Lower leg skin (tissue), 3 donors: ENCODE data around the gene ZSCAN12.

Source experiments
- POLR2A ChIP-seq, 2 donors: fragments of 450-650 bp; IDR thresholded peaks; one replicate each; pipeline ENCODE4 v1.6.1; 2016 to 2017; ENCODE audit warnings: antibody characterized with exemption in 2 of 2, mild to moderate bottlenecking in 1 of 2, moderate library complexity in 1 of 2
- TF ChIP-seq, protein P1 (sequence below), 3 donors: fragments of 450-650 bp; IDR thresholded peaks; one replicate each; pipeline ENCODE4 v1.5.1; 2016; ENCODE audit warnings: antibody characterized with exemption in 3 of 3, mild to moderate bottlenecking in 3 of 3, moderate library complexity in 2 of 3

DNA sequence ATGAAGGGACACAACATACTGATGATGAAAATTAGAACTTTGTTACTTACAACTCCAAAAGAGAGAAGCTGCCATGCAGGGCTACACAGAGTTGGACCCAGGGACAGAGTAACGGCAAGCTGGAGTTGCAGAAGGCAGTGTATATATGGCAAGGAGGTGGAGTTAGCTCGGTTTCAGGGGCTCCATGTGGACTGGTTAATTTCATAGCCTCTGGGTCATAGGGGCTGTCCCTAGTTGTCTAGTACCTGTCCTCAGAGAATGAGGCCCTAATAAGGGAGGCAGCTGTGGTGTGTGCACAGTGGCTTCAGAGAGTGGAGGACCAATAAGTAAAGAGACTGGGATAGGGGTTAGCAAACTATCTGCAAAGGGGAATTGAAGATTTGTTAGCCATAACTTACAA, 7.9 kb upstream of the ZSCAN12 start:
- TF ChIP-seq, protein P1, sequence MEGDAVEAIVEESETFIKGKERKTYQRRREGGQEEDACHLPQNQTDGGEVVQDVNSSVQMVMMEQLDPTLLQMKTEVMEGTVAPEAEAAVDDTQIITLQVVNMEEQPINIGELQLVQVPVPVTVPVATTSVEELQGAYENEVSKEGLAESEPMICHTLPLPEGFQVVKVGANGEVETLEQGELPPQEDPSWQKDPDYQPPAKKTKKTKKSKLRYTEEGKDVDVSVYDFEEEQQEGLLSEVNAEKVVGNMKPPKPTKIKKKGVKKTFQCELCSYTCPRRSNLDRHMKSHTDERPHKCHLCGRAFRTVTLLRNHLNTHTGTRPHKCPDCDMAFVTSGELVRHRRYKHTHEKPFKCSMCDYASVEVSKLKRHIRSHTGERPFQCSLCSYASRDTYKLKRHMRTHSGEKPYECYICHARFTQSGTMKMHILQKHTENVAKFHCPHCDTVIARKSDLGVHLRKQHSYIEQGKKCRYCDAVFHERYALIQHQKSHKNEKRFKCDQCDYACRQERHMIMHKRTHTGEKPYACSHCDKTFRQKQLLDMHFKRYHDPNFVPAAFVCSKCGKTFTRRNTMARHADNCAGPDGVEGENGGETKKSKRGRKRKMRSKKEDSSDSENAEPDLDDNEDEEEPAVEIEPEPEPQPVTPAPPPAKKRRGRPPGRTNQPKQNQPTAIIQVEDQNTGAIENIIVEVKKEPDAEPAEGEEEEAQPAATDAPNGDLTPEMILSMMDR (IDR thresholded peaks at IDR 0.05), result no peak
- TF ChIP-seq POLR2A (IDR thresholded peaks at IDR 0.05), result no peak
